Activated CD8-positive, alpha-beta T cell treated with anti-CD3 and anti-CD28 coated beads for 36 hours (primary cell): ENCODE measurements around the gene DDX21. TPM values are rescaled to one million over a fixed set of nuclear protein-coding genes. Genes with fewer than 3 reads are reported as not detected.
A peak's percentile ranks its signal among the peaks of the same experiment; 100 is the strongest.
"Not testable (repeated sequence)": the region's sequence is repeated elsewhere in the genome, so short reads cannot be mapped to it uniquely, and the experiment has no call there.

Source experiments
- ATAC-seq: fragments of 200-7000 bp; cut with Tn5 transposase; one replicate; pipeline ENCODE4 v1.10.0; 2021; ENCODE audit warnings: mild to moderate bottlenecking, moderate library complexity
- CTCF ChIA-PET: fragments of 350-600 bp; sonication (Branson Sonifier 250); formaldehyde crosslinking; loops from one replicate; lab custom pipeline; 2021; ENCODE audit warnings: antibody characterized with exemption; lab: Charles Lee
- POLR2A ChIA-PET: fragments of 350-600 bp; sonication (Branson Sonifier 250); formaldehyde crosslinking; loops from one replicate; lab custom pipeline; 2021; ENCODE audit warnings: antibody characterized with exemption; lab: Charles Lee
- DNase-seq: peaks from one replicate; pipeline ENCODE4 v3.0.0-alpha.2; 2020
- H3K27ac Mint-ChIP-seq: one replicate; pipeline ENCODE4 v1.8.0; 2021; ENCODE audit warnings: mild to moderate bottlenecking, mixed read lengths
- H3K27me3 Mint-ChIP-seq: one replicate; pipeline ENCODE4 v1.8.0; 2021; ENCODE audit warnings: mixed read lengths
- H3K36me3 Mint-ChIP-seq: one replicate; pipeline ENCODE4 v1.8.0; 2021; ENCODE audit warnings: low read depth, mixed read lengths
- H3K4me1 Mint-ChIP-seq: one replicate; pipeline ENCODE4 v1.8.0; 2021; ENCODE audit warnings: low read depth, mixed read lengths
- H3K4me3 Mint-ChIP-seq: one replicate; pipeline ENCODE4 v1.8.0; 2021; ENCODE audit warnings: mild to moderate bottlenecking, moderate library complexity, mixed read lengths
- H3K9me3 Mint-ChIP-seq: one replicate; pipeline ENCODE4 v1.8.0; 2021; ENCODE audit warnings: mixed read lengths
- CTCF ChIP-seq: fragments of 200-600 bp; IDR thresholded peaks from one replicate; pipeline ENCODE4 v1.8.0; 2022; ENCODE audit warnings: antibody characterized with exemption, mild to moderate bottlenecking
- intact Hi-C: fragments of 100-400 bp; cut with micrococcal nuclease; formaldehyde crosslinking; loops from one replicate; pipeline ENCODE4 v1.10.0; 2022
- total RNA-seq, 2 experiments: library from RNA; stranded (reverse); gene quantifications; one replicate each; pipeline ENCODE4 v1.2.3, GENCODE V29; 2021

The DDX21 gene
- total RNA-seq, 2 experiments from 2014 or later, result 192 to 194 TPM

DNA sequence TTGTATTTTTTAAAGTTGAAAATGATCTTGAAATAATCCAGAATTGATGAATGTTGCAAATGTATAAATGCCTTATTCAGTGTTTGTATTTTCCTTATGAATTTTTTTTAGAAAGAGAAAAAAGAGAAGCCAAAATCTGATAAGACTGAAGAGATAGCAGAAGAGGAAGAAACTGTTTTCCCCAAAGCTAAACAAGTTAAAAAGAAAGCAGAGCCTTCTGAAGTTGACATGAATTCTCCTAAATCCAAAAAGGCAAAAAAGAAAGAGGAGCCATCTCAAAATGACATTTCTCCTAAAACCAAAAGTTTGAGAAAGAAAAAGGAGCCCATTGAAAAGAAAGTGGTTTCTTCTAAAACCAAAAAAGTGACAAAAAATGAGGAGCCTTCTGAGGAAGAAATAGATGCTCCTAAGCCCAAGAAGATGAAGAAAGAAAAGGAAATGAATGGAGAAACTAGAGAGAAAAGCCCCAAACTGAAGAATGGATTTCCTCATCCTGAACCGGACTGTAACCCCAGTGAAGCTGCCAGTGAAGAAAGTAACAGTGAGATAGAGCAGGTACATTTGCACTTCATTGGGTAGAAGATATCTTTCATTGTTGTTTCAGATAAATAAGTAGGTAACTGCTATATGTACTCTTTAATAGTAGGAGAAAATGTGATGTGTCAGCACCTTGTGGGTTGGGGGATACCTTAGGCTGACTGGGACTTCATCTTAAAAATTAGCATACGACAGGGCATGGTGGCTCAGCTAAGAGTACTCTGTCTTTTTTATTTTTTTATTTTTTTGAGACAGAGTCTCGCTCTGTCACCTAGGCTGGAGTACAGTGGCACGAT is 3.9 kb downstream of the DDX21 start:
- peak overlapping the region; percentile 66 for H3K4me3 Mint-ChIP-seq
- CTCF ChIA-PET, result interaction anchor here (0.8 to 2.6 kb wide), 4 partner anchors 8 to 28 kb away, joined by 3 to 9 read pairs (median 4); no protein-coding TSS in a partner anchor
- POLR2A ChIA-PET, result interaction anchor here (0.7 to 7.6 kb wide), 6 partner anchors 8 to 58 kb away, joined by 3 to 105 read pairs (median 4); no protein-coding TSS in a partner anchor
- H3K27ac Mint-ChIP-seq, result peak overlapping the region; percentile 80
- peaks cover 38% of the 10 kb centered on the region for H3K4me1 Mint-ChIP-seq
- H3K36me3 Mint-ChIP-seq, result peaks cover 73% of the 10 kb centered on the region
- no peak for DNase-seq
- H3K27me3 Mint-ChIP-seq, result no peaks in the 10 kb centered on the region
- TF ChIP-seq CTCF, result no peak
- no peak for ATAC-seq
- intact Hi-C loops, result loop anchor here (5.0 kb wide), 1 partner anchor 58 kb away; the partner anchor contains the start of gene DDX50
- H3K9me3 Mint-ChIP-seq, result no peaks in the 10 kb centered on the region

GRCh38 chr10:68963151-68963550 is 7.2 kb downstream of the DDX21 start:
- intact Hi-C loops, result no loop called here
- Mint-ChIP-seq H3K4me1 (peaks cover 37% of the 10 kb centered on the region), H3K4me3 (no peak overlapping the region), H3K27me3 (no peaks in the 10 kb centered on the region), H3K9me3 (no peaks in the 10 kb centered on the region), H3K27ac (no peak overlapping the region), H3K36me3 (peaks cover 75% of the 10 kb centered on the region)
- no peak for ATAC-seq
- POLR2A ChIA-PET, result interaction anchor here (1.0 to 2.4 kb wide), 4 partner anchors 10 to 62 kb away, joined by 3 to 5 read pairs (median 4); partner anchors contain the start of gene DDX50
- CTCF ChIA-PET, result interaction anchor here (0.9 kb wide), 1 partner anchor 131 kb away, joined by 4 read pairs; no protein-coding TSS in a partner anchor
- no peak for DNase-seq
- no peak for TF ChIP-seq CTCF

DNA sequence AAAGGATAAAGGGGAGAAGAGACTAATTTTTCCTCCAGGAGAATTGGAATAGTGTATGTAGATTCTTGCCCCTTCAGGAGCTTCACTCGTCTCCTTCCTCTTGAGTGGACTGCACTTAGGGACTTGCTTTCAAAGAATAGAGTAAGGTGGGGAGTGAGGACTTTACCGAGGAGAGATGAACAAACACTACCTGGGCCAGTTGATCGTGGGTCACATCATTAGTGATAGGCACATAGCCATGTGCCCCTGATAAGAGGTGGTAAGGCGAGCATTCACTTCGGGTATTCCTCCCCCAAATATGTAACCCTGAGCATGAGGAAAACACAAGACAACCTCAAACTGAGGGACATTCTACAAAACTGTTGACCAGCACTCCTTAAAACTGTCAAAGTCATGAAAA is 18.0 kb downstream of the DDX21 start:
- H3K4me1 Mint-ChIP-seq, result peaks cover 6% of the 10 kb centered on the region
- CTCF ChIA-PET, result no interaction called here
- H3K9me3 Mint-ChIP-seq, result no peaks in the 10 kb centered on the region
- peaks cover 68% of the 10 kb centered on the region for H3K36me3 Mint-ChIP-seq
- no peak overlapping the region for H3K27ac Mint-ChIP-seq
- TF ChIP-seq CTCF, result no peak
- no peak overlapping the region for H3K4me3 Mint-ChIP-seq
- H3K27me3 Mint-ChIP-seq, result no peaks in the 10 kb centered on the region
- POLR2A ChIA-PET, result interaction anchor here (0.7 to 8.7 kb wide), 6 partner anchors 9 to 65 kb away, joined by 3 to 105 read pairs (median 4); partner anchors contain the start of gene DDX21
- no peak for DNase-seq
- no peak for ATAC-seq
- intact Hi-C loops, result no loop called here

GRCh38 chr10:68975936-68976473 is 20.0 kb downstream of the DDX21 start:
- intact Hi-C loops, H3K27ac Mint-ChIP-seq, H3K9me3 Mint-ChIP-seq, H3K4me1 Mint-ChIP-seq, DNase-seq, H3K27me3 Mint-ChIP-seq, H3K4me3 Mint-ChIP-seq, ATAC-seq: not testable (repeated sequence)
- POLR2A ChIA-PET, result interaction anchor here (0.7 to 8.7 kb wide), 2 partner anchors 18 to 34 kb away, joined by 3 to 105 read pairs; partner anchors contain the start of gene DDX21
- CTCF ChIA-PET, result interaction anchor here (1.0 kb wide), 1 partner anchor 16 kb away, joined by 4 read pairs; no protein-coding TSS in a partner anchor
- H3K36me3 Mint-ChIP-seq, result peaks cover 68% of the 10 kb centered on the region

DNA sequence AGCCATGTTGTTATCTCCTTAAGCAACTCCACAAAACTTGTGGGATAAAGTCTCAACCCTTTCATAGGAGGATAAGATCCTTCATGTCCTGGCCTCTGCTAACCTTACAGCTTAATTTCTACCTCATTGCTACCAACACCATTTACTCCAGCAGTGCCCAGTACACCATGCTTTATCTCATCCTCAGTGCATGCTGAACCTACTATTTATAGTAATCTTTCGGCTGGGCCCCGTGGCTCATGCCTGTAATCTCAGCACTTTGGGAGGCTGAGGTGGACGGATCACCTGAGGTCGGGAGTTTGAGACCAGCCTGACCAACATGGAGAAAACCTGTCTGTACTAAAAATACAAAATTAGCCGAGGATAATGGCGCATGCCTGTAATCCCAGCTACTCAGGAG is 23.8 kb downstream of the DDX21 start:
- H3K4me1 Mint-ChIP-seq, intact Hi-C loops, DNase-seq, H3K27ac Mint-ChIP-seq, H3K4me3 Mint-ChIP-seq, H3K9me3 Mint-ChIP-seq, ATAC-seq, H3K27me3 Mint-ChIP-seq: not testable (repeated sequence)
- CTCF ChIA-PET, result interaction anchor here (0.7 to 1.7 kb wide), 2 partner anchors 8 to 24 kb away, joined by 3 to 7 read pairs; partner anchors contain the start of gene DDX21
- POLR2A ChIA-PET, result interaction anchor here (0.6 to 1.9 kb wide), 7 partner anchors 9 to 201 kb away, joined by 3 to 7 read pairs (median 3); partner anchors contain the start of gene SUPV3L1
- H3K36me3 Mint-ChIP-seq, result peaks cover 59% of the 10 kb centered on the region
